ENCODE results near the gene DDX24.
A peak's percentile ranks its signal among the peaks of the same experiment; 100 is the strongest.

The DDX24 gene

GRCh38 chr14:94045563-94046345 lies 35.2 kb downstream of the DDX24 start:
- DNase-seq, result no peak

DNA sequence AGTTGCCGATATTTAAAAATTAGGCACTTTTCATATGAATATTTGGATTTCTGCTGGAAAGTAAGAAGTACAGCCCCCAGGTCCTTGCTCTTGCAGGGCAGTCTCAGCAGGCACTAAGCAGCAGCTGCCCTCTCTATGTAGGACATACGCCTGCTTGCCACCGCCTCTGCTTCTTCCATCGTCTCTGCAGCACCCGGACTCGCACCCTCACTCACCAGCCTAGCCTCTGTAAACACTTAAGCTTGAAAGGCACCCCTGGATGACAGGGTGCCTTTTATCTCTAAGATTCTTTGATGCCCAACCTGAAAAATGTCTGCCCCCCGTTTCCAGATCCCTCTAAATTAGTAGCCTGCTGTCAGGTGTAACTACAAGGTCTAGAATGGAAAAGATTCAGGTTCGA lies 35.9 kb downstream of the DDX24 start:
- DNase-seq, result no peak

DNA sequence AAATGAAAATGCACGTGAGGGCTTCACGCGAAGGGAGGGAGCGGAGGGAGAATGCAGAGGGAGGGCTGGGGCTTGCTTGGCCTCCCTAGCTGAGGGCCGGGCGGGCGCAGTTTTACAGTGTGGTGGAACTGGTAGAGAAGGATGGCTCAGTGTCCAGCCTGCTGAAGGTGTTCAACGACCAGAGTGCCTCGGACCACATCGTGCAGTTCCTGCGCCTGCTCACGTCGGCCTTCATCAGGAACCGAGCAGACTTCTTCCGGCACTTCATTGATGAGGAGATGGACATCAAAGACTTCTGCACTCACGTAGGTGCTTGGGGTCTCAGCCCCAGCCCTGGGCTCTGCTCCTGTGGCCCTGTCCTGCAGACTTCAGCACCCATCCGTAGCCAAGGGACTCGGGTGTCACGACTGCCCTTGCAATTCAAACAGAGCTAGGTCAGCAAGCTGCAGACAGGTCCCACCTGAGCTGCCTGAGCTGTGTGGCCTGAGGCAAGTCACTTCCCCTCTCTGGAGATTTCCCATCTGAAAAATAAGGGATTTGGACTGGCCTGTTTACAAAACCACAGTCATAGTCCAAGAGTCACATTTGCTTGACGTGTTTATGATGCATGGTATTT lies 36.4 kb downstream of the DDX24 start:
- no peak for DNase-seq

DNA sequence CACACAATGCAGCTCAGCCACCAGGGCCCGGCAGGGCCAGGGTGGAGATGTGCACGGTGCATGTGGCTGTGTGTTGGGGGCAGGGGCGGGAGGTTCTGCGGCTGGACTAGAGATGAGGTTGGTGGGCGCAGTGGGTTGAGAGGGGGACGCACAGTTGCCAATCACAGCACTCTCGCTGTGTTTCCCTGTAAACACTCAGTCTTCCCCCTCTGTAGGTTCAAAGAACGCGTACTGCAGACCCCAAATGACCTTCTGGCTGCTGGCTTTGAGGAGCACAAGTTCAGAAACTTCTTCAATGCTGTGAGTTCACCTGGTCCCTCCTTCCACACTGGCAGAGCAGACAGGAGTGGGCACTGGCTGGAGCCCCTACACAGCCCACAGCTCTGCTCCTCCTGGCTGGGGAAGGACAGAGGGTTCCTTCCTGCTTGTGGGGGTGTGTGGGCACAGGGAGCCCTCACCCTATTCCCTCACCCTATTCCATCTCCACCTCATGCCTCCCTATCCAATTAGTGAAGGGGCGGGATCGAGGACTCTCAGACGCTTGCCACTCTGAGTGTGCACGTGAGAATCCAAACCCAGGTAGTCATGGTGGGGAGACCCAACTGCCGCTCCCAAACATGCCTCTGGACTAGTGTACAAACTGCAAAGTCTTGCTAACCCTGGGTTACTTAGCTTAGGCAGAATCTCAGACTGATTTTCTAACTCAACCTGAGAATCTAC lies 37.1 kb downstream of the DDX24 start:
- DNase-seq, result no peak

- DNase-seq, result no peak
These were observed 37.8 kb downstream of the DDX24 start for GRCh38 chr14:94043111-94043755.

- DNase-seq, result no peak
These were observed 38.4 kb downstream of the DDX24 start for GRCh38 chr14:94042433-94043091.

GRCh38 chr14:94041551-94042346 lies 39.3 kb downstream of the DDX24 start:
- DNase-seq, result no peak

DNA sequence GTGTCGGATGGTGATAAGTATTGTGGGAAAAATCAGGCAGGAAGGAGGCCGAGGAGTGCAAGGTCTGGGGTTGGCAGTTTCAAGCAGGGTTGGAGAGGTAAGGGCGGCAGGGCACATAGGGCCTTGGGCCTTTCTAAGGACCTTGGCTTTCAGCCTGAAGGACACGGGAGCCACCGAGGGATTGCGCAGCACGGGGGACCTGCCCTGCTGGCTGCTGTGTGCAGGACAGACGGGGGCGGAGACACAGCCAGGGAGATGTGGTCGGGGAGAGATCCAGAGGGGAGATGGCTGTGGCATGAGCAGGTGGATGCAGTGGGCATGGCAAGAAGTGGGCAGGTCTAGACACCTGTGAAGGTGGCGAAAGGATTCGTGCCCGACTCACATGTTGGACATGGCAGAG lies 40.2 kb downstream of the DDX24 start:
- no peak for DNase-seq

- no peak for DNase-seq
These were observed 40.8 kb downstream of the DDX24 start for GRCh38 chr14:94040247-94040646.

DNA sequence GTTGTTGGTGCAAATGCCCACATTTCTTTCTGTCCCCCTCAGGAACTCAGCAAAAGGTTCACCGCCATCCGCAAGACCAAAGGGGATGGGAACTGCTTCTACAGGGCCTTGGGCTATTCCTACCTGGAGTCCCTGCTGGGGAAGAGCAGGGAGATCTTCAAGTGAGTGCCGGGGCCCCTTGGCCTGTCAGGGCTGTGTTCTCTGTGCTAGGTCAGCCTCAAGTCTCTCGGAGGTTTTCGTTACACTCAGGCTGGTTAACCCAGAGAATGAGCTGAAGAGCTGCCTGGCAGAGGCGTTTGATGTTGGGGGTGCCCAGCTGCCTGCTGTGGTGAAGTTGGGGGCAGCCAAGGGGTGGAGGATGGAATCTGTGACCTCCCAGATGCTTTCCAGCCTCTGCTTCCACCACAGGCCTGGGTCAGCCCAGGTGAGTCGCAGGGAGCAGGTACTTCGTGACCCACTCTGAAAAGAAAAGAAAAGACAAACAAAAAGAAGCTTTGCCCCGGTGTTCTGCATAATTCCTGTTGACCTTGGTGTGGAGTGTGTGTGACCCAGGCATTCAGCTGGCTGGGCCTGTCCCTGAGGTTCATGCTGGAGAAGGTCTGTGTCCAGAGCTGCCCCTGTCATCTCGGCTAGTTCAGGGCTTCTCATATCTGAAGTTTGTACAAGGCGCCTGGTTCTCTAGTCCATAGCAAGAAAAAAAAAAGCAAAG lies 41.9 kb downstream of the DDX24 start:
- no peak for DNase-seq

DNA sequence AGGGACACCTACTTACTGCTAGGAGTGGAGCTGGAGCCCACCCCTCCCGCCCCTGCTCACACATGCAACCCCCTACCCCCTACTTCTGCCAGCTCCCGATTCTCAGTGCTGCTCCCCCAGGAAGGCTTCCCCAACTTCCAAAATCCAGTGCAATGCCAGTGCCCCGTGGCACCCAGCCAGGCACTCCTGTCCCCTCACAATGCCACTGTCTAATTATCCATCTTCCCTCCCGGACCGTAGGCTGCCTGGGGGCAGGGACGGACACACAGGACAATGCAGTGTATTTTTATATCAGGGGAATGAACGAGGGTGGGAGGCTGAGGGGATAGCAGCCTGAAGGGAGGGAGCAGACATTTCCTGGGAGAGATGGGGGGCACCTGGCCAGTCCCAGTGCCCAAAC lies 42.5 kb downstream of the DDX24 start:
- DNase-seq, result no peak

- no peak for DNase-seq
These were observed 43.0 kb downstream of the DDX24 start for GRCh38 chr14:94037954-94038353.

DNA sequence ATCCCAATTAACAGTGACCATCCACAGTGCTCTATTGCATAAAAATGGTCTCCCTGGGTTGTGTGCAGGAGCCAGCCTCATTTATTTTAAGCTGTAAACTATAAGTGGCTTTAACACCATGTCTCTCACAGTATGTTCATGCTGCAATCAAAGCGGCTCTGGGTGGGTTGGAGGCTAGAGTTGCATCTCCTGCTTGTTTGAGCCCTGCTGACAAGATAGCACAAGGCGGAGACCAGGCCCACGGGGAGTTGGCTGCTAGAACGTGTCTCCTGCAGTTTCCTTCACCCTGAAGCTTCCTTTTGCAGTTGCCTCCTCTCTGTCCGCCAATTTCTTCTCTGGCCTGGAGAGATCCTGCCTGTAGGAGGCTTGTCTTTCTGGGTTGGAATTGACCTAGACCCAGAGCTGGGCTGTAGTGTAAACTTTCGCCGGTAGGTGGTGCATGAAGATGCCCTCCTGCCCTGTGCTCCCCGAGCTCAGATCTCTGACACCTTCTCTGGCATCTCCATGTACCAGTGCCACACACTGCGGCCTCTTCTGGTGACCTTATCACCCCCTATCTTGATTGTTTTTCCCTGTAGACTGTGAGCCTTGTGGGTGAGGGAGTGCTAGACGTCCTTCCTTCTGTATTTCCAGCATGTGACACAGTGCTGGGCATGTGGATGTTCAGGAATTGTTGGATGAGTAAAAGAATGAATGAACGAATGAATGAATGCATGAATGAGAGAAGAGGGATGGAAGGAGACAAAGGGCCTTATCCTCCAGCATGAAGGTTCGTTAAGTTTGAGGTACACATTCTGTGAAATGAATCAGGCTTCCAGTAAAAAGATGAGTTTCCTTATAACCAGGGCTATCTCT lies 44.5 kb downstream of the DDX24 start:
- peak; percentile 10 to 17 for DNase-seq

DNA sequence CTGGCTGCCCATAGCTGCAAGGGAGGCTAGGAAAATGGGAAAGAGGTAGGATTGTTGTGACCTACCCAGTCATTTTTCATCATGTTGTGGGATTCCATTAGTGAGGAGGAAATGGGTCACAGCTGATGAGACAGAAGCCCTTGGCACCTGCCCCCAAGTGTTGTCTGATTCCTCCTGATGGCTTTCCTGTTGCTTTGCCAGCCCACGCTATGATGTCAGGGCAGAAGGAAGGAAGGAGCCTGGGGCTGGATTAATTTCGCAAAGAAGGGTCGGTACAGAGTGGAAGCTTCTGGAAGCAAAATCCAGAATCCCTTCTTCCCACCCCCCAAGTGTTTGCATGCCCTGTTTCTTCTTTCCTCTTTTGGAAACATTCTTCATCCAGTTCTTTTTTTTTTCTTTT lies 46.1 kb downstream of the DDX24 start:
- no peak for DNase-seq

DNA sequence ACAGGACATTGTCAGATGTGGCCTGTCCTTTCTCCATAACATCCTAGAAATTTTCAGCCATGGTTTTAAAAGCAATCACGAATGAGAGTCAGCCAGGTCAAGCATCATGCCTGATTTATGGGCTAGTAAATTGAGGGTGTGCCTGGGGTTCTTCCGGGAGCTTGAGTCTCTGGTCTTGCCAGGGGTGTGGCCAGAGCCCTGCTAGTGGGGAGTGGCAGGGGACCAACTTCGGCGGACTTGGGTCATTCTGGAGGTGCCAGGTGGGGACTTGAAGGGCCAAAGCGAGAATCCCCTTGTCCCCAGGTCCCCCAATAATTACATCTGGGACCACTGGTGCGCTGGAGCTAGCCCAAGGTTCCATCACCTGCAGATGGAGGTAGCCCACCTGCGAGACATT lies 49.1 kb downstream of the DDX24 start:
- no peak for DNase-seq

DNA sequence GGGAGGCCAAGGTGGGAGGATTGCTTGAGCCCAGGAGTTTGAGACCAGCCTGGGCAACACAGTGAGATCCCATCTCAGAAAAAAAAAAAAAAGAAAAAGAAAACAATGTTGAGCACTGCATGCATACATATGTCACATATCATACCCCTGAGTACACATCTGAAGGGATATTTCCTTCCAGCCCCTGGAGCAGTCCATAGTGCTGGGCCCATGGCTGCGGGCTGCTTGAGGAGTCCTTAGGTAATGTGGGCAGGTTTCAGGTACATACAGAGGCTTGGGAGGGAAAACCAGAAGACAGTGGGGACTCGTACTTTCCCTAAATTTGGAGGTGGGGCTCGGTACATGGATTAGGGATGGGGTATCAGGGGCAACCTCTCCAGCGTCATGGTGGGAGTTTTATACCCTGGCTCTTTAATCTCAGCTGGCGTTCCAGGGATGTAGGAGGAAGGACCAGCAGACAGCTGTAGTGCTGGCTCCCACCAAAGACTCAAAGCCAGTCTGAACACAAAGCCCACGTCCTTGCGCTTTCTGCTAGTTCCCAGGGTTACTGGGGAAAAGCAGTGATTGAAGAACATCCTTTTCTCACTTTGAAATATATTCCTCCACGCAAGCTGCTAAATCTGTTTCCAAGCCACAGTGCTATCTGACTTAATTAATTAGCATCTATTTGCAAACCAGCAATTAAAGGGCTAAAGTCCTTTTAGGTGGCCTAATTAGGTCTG lies 49.7 kb downstream of the DDX24 start:
- no peak for DNase-seq

GRCh38 chr14:94030571-94030970 lies 50.4 kb downstream of the DDX24 start:
- no peak for DNase-seq

DNA sequence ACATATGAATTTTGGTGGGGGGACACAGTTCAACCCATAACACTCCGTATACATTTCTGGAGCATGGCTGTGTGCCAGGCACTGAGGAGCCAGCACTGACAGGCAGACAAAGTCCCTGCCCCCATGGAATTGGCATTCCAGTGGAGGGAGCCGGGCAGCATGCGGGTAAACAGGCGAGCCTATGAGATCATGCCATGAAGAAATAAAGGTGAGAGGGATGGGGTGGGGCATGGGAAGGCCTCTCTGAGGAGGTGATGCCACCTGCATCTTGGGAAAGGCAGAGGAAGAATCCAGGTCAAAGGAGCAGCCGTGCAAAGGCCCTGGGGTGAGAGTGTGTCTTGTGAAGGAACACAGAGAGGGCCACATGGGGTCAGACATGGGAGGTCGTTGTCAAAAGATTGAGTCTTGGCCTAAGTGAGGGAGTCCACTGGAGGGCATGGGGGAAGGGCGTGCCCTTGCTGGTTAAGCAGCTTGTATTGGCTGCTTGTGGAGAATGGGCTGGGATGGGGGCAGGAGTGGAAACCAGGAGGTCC lies 51.3 kb downstream of the DDX24 start:
- DNase-seq, result no peak

- DNase-seq, result no peak
These were observed 51.7 kb downstream of the DDX24 start for GRCh38 chr14:94029265-94029664.

DNA sequence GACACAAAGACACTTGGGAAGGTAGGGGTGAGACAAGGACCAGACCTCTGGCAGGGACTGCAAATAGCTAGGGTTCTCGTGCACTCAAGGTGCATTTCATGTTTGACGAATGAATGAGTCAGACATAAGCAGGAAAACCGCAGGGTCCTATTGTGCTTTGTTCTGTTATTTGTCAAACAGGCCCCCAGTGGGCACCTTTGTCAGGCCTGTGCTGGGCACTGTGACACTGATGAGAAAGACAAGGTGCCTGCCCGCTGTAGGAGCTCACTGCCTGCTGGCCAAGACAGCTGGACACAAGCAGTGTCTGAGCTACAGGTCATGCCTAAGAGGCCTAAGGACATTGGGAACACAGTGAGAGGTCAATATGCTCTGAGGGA lies 52.6 kb downstream of the DDX24 start:
- no peak for DNase-seq

Measured in NCI-H1930 (cell line).